Duodenal mucosa (tissue), 2 donors: ENCODE measurements around the gene METTL27.
A peak's percentile ranks its signal among the peaks of the same experiment; 100 is the strongest.
"Not testable (repeated sequence)": the region's sequence is repeated elsewhere in the genome, so short reads cannot be mapped to it uniquely, and the experiment has no call there.

ENCODE experiments used
- H3K27ac ChIP-seq: one replicate; pipeline ENCODE4 v1.7.0; 2013; ENCODE audit warnings: low read depth, low read length
- H3K27me3 ChIP-seq, 2 donors: one replicate each; pipeline ENCODE4 v1.7.0; 2013; ENCODE audit warnings: low read length in 2 of 2, control low read depth in 1 of 2; ENCODE audit not compliant: insufficient read depth in 2 of 2, control insufficient read depth in 1 of 2
- H3K36me3 ChIP-seq, 2 donors: one replicate each; pipeline ENCODE4 v1.7.0; 2013; ENCODE audit warnings: low read length in 2 of 2, control low read depth in 1 of 2; ENCODE audit not compliant: insufficient read depth in 2 of 2, control insufficient read depth in 1 of 2
- H3K4me1 ChIP-seq, 2 donors: one replicate each; pipeline ENCODE4 v1.7.0; 2013; ENCODE audit warnings: low read length in 2 of 2, control low read depth in 1 of 2; ENCODE audit not compliant: insufficient read depth in 2 of 2, control insufficient read depth in 1 of 2
- H3K4me3 ChIP-seq, 2 donors: one replicate each; pipeline ENCODE4 v1.7.0; 2013; ENCODE audit warnings: low read length in 2 of 2, low read depth in 1 of 2
- H3K9ac ChIP-seq, 2 donors: one replicate each; pipeline ENCODE4 v1.7.0; 2013; ENCODE audit warnings: low read length in 2 of 2, low read depth in 1 of 2
- H3K9me3 ChIP-seq, 2 donors: one replicate each; pipeline ENCODE4 v1.7.0; 2013; ENCODE audit warnings: low read length in 2 of 2, control low read depth in 1 of 2; ENCODE audit not compliant: control insufficient read depth in 1 of 2

METTL27 gene

GRCh38 chr7:73847941-73848723 lies 5.8 kb upstream of the METTL27 start:
- Histone ChIP-seq H3K36me3 (no peaks in the 10 kb centered on the region), H3K27ac (no peak overlapping the region), H3K27me3 (no peaks in the 10 kb centered on the region), H3K9me3 (no peaks in the 10 kb centered on the region), H3K9ac (no peak overlapping the region), H3K4me1 (peaks cover 13 to 15% of the 10 kb centered on the region in 2 donors), H3K4me3 (no peak overlapping the region)

GRCh38 chr7:73845701-73846195 lies 3.4 kb upstream of the METTL27 start:
- not testable (repeated sequence) for H3K27ac ChIP-seq, H3K4me3 ChIP-seq, H3K9me3 ChIP-seq, H3K9ac ChIP-seq, H3K36me3 ChIP-seq, H3K27me3 ChIP-seq
- peaks cover 13 to 15% of the 10 kb centered on the region in 2 donors for H3K4me1 ChIP-seq

- no peaks in the 10 kb centered on the region for H3K9me3 ChIP-seq
- no peak overlapping the region for H3K9ac ChIP-seq
- H3K27me3 ChIP-seq: no peaks in the 10 kb centered on the region
- H3K27ac ChIP-seq: no peak overlapping the region
- H3K4me3 ChIP-seq: no peak overlapping the region
- H3K4me1 ChIP-seq: peaks cover 13 to 14% of the 10 kb centered on the region in 2 donors
- no peaks in the 10 kb centered on the region for H3K36me3 ChIP-seq
These were observed 2.6 kb upstream of the METTL27 start for GRCh38 chr7:73844848-73845460.

GRCh38 chr7:73844131-73844547 lies 1.8 kb upstream of the METTL27 start:
- no peaks in the 10 kb centered on the region for H3K36me3 ChIP-seq
- H3K27ac ChIP-seq: no peak overlapping the region
- no peaks in the 10 kb centered on the region for H3K27me3 ChIP-seq

GRCh38 chr7:73841689-73842066 lies 638 bp downstream of the METTL27 start:
- H3K27ac ChIP-seq: no peak overlapping the region
- peak overlapping the region; percentile 67 to 80 for H3K9ac ChIP-seq
- no peaks in the 10 kb centered on the region for H3K27me3 ChIP-seq
- peak overlapping the region; percentile 63 to 75 for H3K4me3 ChIP-seq
- H3K36me3 ChIP-seq: no peaks in the 10 kb centered on the region
- peaks cover 5 to 12% of the 10 kb centered on the region in 2 donors for H3K4me1 ChIP-seq
- H3K9me3 ChIP-seq: no peaks in the 10 kb centered on the region

More at GRCh38 chr7:73844131-73844547, 1.8 kb upstream of the METTL27 start:
- Histone ChIP-seq H3K9ac (no peak overlapping the region), H3K4me1 (peaks cover 8 to 13% of the 10 kb centered on the region in 2 donors), H3K9me3 (no peaks in the 10 kb centered on the region), H3K4me3 (no peak overlapping the region)

GRCh38 chr7:73840715-73841379 lies 1.5 kb downstream of the METTL27 start:
- Histone ChIP-seq H3K4me1 (peaks cover 5 to 12% of the 10 kb centered on the region in 2 donors), H3K27ac (no peak overlapping the region), H3K27me3 (no peaks in the 10 kb centered on the region), H3K36me3 (no peaks in the 10 kb centered on the region), H3K9me3 (no peaks in the 10 kb centered on the region), H3K9ac (no peak overlapping the region), H3K4me3 (no peak overlapping the region)

GRCh38 chr7:73839743-73840714 lies 2.3 kb downstream of the METTL27 start:
- H3K9me3 ChIP-seq: no peaks in the 10 kb centered on the region
- no peaks in the 10 kb centered on the region for H3K36me3 ChIP-seq
- peaks cover 5 to 12% of the 10 kb centered on the region in 2 donors for H3K4me1 ChIP-seq
- no peak overlapping the region for H3K4me3 ChIP-seq
- no peak overlapping the region for H3K27ac ChIP-seq
- no peaks in the 10 kb centered on the region for H3K27me3 ChIP-seq
- no peak overlapping the region for H3K9ac ChIP-seq

- Histone ChIP-seq H3K27me3 (no peaks in the 10 kb centered on the region), H3K9ac (no peak overlapping the region), H3K27ac (no peak overlapping the region), H3K9me3 (no peaks in the 10 kb centered on the region), H3K4me1 (peaks cover 5 to 12% of the 10 kb centered on the region in 2 donors), H3K4me3 (no peak overlapping the region), H3K36me3 (no peaks in the 10 kb centered on the region)
These were observed 3.0 kb downstream of the METTL27 start for GRCh38 chr7:73839290-73839689.

- Histone ChIP-seq H3K9ac (no peak overlapping the region), H3K27me3 (no peaks in the 10 kb centered on the region), H3K4me1 (peaks cover 5 to 13% of the 10 kb centered on the region in 2 donors), H3K36me3 (no peaks in the 10 kb centered on the region), H3K27ac (no peak overlapping the region), H3K9me3 (no peaks in the 10 kb centered on the region), H3K4me3 (no peak overlapping the region)
These were observed 3.7 kb downstream of the METTL27 start for GRCh38 chr7:73838642-73839041.
